Lung (tissue), 12 donors: ENCODE data around the gene UBXN4. TPM values are rescaled to one million over a fixed set of nuclear protein-coding genes. Genes with fewer than 3 reads are reported as not detected.

Experiments used
- ATAC-seq: fragments of 200-7000 bp; cut with Tn5 transposase; one replicate; pipeline ENCODE4 v1.9.1; 2020; ENCODE audit warnings: moderate number of reproducible peaks; ENCODE audit not compliant: insufficient read depth, low FRiP score
- DNase-seq, 3 donors: peaks; one replicate each; pipeline ENCODE4 v3.0.0-alpha.2; 2013 to 2017
- H3K27ac ChIP-seq, 2 donors: one replicate each; pipeline ENCODE4 v1.5.1; 2013; ENCODE audit warnings: mild to moderate bottlenecking in 2 of 2, moderate library complexity in 2 of 2, control low read depth in 1 of 2, inconsistent platforms in 1 of 2, low read depth in 1 of 2, low read length in 1 of 2
- H3K27me3 ChIP-seq, 3 donors: one replicate each; pipeline ENCODE4 v1.5.1; 2013; ENCODE audit warnings: low read length in 2 of 3; ENCODE audit not compliant: control insufficient read depth in 3 of 3, insufficient read depth in 3 of 3
- H3K36me3 ChIP-seq, 4 donors: one replicate each; pipeline ENCODE4 v1.5.1; 2013; ENCODE audit warnings: low read length in 4 of 4, mild to moderate bottlenecking in 1 of 4, moderate library complexity in 1 of 4; ENCODE audit not compliant: control insufficient read depth in 4 of 4, insufficient read depth in 4 of 4
- H3K4me1 ChIP-seq, 5 donors: one replicate each; pipeline ENCODE4 v1.5.1; 2013; ENCODE audit warnings: low read length in 5 of 5, mild to moderate bottlenecking in 2 of 5, moderate library complexity in 1 of 5; ENCODE audit not compliant: control insufficient read depth in 5 of 5, insufficient read depth in 5 of 5
- H3K4me3 ChIP-seq: one replicate; pipeline ENCODE4 v1.5.1; 2013; ENCODE audit warnings: mild to moderate bottlenecking, control low read depth, moderate library complexity
- H3K9ac ChIP-seq, 2 donors: one replicate each; pipeline ENCODE4 v1.5.1; 2013; ENCODE audit warnings: low read length in 2 of 2, control low read depth in 1 of 2; ENCODE audit not compliant: insufficient read depth in 1 of 2
- H3K9me3 ChIP-seq, 4 donors: one replicate each; pipeline ENCODE4 v1.5.1; 2013; ENCODE audit warnings: low read length in 3 of 4, mild to moderate bottlenecking in 1 of 4, moderate library complexity in 1 of 4; ENCODE audit not compliant: control insufficient read depth in 4 of 4, insufficient read depth in 3 of 4
- CTCF ChIP-seq: IDR thresholded peaks from 2 replicates; pipeline ENCODE4 v1.5.1; 2012; ENCODE audit warnings: mild to moderate bottlenecking; ENCODE audit errors: control extremely low read depth, extremely low read depth
- WGBS, 2 donors: extraction: QIAGEN DNeasy Blood & Tissue Kit; methylation state at CpG; one replicate each; pipeline ENCODE4 v1.1.7; 2013; 5-methylcytosine and 5-hydroxymethylcytosine counted together
- polyA plus RNA-seq, 2 donors: library from polyadenylated mRNA; stranded (reverse); fragments of 200-250 nt; gene quantifications; one replicate each; pipeline ENCODE4 v1.2.1, GENCODE V29; 2013
- total RNA-seq, 2 donors: library from RNA; depleted of rRNA in 1 of 2; stranded (reverse); fragments of >200 nt in 1 of 2; gene quantifications; one replicate each; pipeline ENCODE4 v1.2.1, GENCODE V29; 2014 to 2021
- donor health status: control.
- donor health status: control.
- donor health status: Bipolar disorder and iron deficiency.
- donor health status: healthy.
- donor health status: DM: yes; HTN: yes; CAD: no.

The UBXN4 gene
- total and polyA plus RNA-seq, 4 donors, result 39.7 to 121 (median 65.9) TPM

GRCh38 chr2:135796606-135797005, 55.0 kb downstream of the UBXN4 start:
- no peaks in the 10 kb centered on the region for H3K27me3 ChIP-seq
- H3K27ac ChIP-seq, result no peak overlapping the region
- H3K4me1 ChIP-seq, result peaks cover 0 to 7% (median 0%) of the 10 kb centered on the region in 5 donors
- H3K9me3 ChIP-seq, result peaks cover 0 to 6% (median under 1%) of the 10 kb centered on the region in 4 donors
- no peak for TF ChIP-seq CTCF
- no peak overlapping the region for H3K9ac ChIP-seq
- no peak for ATAC-seq
- no peak for DNase-seq
- 97 to 98% methylated on average over 8 of the region's 8 CpGs for WGBS, 2 donors
- no peaks in the 10 kb centered on the region for H3K36me3 ChIP-seq
- H3K4me3 ChIP-seq, result no peak overlapping the region

- Histone ChIP-seq H3K36me3 (no peaks in the 10 kb centered on the region), H3K4me3 (no peak overlapping the region), H3K27ac (no peak overlapping the region), H3K27me3 (no peaks in the 10 kb centered on the region), H3K9ac (no peak overlapping the region), H3K4me1 (peaks cover 0 to 7% (median 0%) of the 10 kb centered on the region in 5 donors), H3K9me3 (peaks cover 0 to 5% (median 0%) of the 10 kb centered on the region in 4 donors)
- TF ChIP-seq CTCF, result peak; percentile 64
- 47 to 49% methylated on average over 22 of the region's 22 CpGs for WGBS, 2 donors
- DNase-seq, result peak; percentile 67 to 71 (median 67)
- peak; percentile 83 for ATAC-seq
Measured at GRCh38 chr2:135797497-135798274, 56.0 kb downstream of the UBXN4 start.

GRCh38 chr2:135798275-135798705, 56.6 kb downstream of the UBXN4 start:
- Histone ChIP-seq H3K27me3 (no peaks in the 10 kb centered on the region), H3K4me1 (peaks cover 0 to 7% (median 0%) of the 10 kb centered on the region in 5 donors), H3K9ac (no peak overlapping the region), H3K4me3 (no peak overlapping the region), H3K9me3 (peaks cover 0 to 5% (median 0%) of the 10 kb centered on the region in 4 donors), H3K36me3 (no peaks in the 10 kb centered on the region), H3K27ac (no peak overlapping the region)
- ATAC-seq (no peak), DNase-seq (no peak)
- no peak for TF ChIP-seq CTCF
- WGBS, 2 donors, result 29 to 57% methylated on average over 5 of the region's 5 CpGs
